ENCODE measurements around the gene HOXA2. TPM values are rescaled to one million over a fixed set of nuclear protein-coding genes. Genes with fewer than 3 reads are reported as not detected.

Gene HOXA2
- total and polyA plus RNA-seq, 2 of the 8 experiments (the other 6 are each of a cell fraction or from before 2014, with no cell fraction given) = not detected

- TF ChIP-seq ATF2 (IDR thresholded peaks at IDR 0.05; ENCODE audit: low read length) (no peak), NRF1 (IDR thresholded peaks at IDR 0.05; ENCODE audit: low read depth, low read length) (no peak), CBX8 (IDR thresholded peaks at IDR 0.05; ENCODE audit: borderline replicate concordance, low read depth, low read length) (no peak; the same call in 1 of the 2 replicates), CTCF (IDR thresholded peaks at IDR 0.05; ENCODE audit: control extremely low read depth in 1 of 3, insufficient read depth in 1 of 3, low read depth in 1 of 3, low read length in 3 of 3) (no peak), CBX5 (IDR thresholded peaks at IDR 0.05; ENCODE audit: low read depth, low read length) (no peak), POLR2A (IDR thresholded peaks at IDR 0.05; ENCODE audit: control extremely low read depth in 1 of 2, low read depth in 2 of 2, low read length in 2 of 2) (no peak), RAD21 (IDR thresholded peaks at IDR 0.05 in 1 of 2, conservative IDR thresholded peaks at IDR 0.05 in 1 of 2; ENCODE audit: low read depth in 2 of 2, low read length in 2 of 2) (no peak), BCL11A (IDR thresholded peaks at IDR 0.05; ENCODE audit: low read depth in 2 of 2, low read length in 2 of 2) (no peak), PHF8 (conservative IDR thresholded peaks at IDR 0.05; ENCODE audit: low read depth, low read length) (no peak), BRCA1 (IDR thresholded peaks at IDR 0.05; ENCODE audit: low read depth, low read length) (no peak), RNF2 (IDR thresholded peaks at IDR 0.05; ENCODE audit: borderline replicate concordance, low read depth, low read length, missing control alignments, poor library complexity, severe bottlenecking) (peak; percentile 31), RXRA (IDR thresholded peaks at IDR 0.05; ENCODE audit: insufficient read depth, low read depth, low read length) (no peak), EZH2 (IDR thresholded peaks at IDR 0.05; ENCODE audit: low read depth, low read length, severe bottlenecking) (peak; percentile 45), CTBP2 (IDR thresholded peaks at IDR 0.05; ENCODE audit: borderline replicate concordance, insufficient read depth, insufficient read length, low read length) (peak; percentile 78), SUZ12 (IDR thresholded peaks at IDR 0.05; ENCODE audit: low read length) (peak; percentile 24), SIX5 (IDR thresholded peaks at IDR 0.05; ENCODE audit: low read depth, low read length) (no peak), EP300 (IDR thresholded peaks at IDR 0.05; ENCODE audit: borderline replicate concordance in 1 of 2, low read depth in 2 of 2, low read length in 2 of 2) (no peak), POLR2AphosphoS5 (IDR thresholded peaks at IDR 0.05; ENCODE audit: low read depth, low read length) (no peak)
These were observed 14.7 kb upstream of the HOXA2 start (continued) for GRCh38 chr7:27116962-27117886.
